ENCODE data around the gene CAMK2A.

Gene CAMK2A

GRCh38 chr5:150246429-150246828 is 43.1 kb downstream of the CAMK2A start:
- TF ChIP-seq, protein P1, sequence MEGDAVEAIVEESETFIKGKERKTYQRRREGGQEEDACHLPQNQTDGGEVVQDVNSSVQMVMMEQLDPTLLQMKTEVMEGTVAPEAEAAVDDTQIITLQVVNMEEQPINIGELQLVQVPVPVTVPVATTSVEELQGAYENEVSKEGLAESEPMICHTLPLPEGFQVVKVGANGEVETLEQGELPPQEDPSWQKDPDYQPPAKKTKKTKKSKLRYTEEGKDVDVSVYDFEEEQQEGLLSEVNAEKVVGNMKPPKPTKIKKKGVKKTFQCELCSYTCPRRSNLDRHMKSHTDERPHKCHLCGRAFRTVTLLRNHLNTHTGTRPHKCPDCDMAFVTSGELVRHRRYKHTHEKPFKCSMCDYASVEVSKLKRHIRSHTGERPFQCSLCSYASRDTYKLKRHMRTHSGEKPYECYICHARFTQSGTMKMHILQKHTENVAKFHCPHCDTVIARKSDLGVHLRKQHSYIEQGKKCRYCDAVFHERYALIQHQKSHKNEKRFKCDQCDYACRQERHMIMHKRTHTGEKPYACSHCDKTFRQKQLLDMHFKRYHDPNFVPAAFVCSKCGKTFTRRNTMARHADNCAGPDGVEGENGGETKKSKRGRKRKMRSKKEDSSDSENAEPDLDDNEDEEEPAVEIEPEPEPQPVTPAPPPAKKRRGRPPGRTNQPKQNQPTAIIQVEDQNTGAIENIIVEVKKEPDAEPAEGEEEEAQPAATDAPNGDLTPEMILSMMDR (IDR thresholded peaks at IDR 0.05), result no peak
- TF ChIP-seq ZFX (IDR thresholded peaks at IDR 0.05; ENCODE audit: borderline replicate concordance), result no peak
- no peak overlapping the region for H3K27ac ChIP-seq

DNA sequence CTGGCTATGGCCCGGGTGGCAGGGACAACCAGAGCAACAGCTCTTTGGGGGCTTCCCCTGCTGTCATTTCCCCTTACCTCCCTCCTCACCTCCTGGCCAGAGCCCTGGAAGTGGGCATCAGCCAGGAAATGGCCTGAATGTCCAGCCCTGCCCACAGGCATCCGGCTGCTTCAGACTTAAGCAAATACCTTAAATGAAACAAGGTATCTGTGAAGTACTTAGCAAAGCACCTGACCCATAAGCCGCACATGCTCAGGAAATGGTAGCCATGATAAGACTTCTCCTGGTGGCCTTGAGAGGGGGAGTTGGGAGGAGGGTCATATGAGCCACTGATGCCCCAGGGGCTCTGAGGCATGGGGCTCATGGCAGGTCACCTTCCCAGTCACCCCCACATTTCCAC is 43.8 kb downstream of the CAMK2A start:
- no peak overlapping the region for H3K27ac ChIP-seq
- no peak for TF ChIP-seq ZFX (IDR thresholded peaks at IDR 0.05; ENCODE audit: borderline replicate concordance)
- TF ChIP-seq, protein P1 (IDR thresholded peaks at IDR 0.05), result no peak

DNA sequence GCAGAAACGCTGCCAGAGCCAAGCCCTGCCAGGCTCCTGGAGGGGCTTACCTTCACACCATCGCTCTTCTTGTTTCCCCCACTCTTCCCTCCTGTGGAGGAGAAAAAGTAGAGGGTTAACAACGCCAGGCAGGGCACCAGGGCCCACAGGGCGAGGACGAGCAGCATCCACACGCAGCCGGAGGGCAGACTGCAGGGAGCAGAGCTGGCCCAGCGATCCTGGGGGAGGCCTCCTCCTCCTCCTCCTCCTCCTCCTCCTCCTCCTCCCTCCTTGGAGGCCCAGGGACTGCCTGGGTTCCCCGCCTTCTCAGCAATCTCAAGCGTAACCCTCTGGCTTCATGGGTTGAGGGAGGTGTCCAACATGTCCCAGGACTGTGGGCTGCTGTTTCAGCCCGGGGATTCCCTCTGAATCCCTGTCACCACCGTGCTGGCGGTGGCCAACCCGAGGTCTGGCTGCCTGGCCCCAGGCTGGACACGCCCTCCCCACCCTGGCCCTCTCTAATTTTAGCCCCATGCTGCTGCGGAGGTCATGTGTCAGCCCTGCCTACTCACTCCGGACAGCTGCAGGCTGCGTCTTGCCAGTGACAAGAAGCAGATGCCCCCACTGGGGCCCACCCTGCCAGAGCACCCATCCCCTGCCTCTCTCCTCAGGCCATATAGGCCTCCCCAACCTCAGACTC is 44.3 kb downstream of the CAMK2A start:
- TF ChIP-seq, protein P1 (IDR thresholded peaks at IDR 0.05), result no peak

DNA sequence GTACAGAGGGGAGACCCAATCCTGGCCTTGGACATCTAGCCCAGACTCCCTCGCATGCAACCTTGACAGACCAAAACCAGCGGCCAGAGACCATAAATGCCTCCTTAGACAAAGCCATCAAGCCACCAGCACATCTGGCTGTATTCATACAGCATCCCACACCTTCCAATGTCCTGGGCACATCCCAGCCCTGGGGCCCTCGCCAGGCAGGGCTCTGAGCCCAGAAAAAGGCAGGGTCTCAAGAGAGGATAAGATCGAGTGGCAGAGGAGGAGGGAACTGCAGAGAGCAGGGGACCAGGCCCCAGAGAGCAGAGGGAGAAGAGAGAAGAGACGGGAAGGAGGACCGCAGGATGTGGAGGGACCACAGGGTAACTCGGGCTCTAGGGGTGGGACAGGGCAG is 45.4 kb downstream of the CAMK2A start:
- H3K27ac ChIP-seq, result no peak overlapping the region
- TF ChIP-seq, protein P1 (IDR thresholded peaks at IDR 0.05), result no peak
- TF ChIP-seq ZFX (IDR thresholded peaks at IDR 0.05; ENCODE audit: borderline replicate concordance), result no peak

More for the DNA sequence above, 44.3 kb downstream of the CAMK2A start:
- no peak overlapping the region for H3K27ac ChIP-seq

- TF ChIP-seq, protein P1 (IDR thresholded peaks at IDR 0.05), result no peak
- TF ChIP-seq ZFX (IDR thresholded peaks at IDR 0.05; ENCODE audit: borderline replicate concordance), result no peak
- no peak overlapping the region for H3K27ac ChIP-seq
These were observed 46.0 kb downstream of the CAMK2A start for GRCh38 chr5:150243590-150243989.

DNA sequence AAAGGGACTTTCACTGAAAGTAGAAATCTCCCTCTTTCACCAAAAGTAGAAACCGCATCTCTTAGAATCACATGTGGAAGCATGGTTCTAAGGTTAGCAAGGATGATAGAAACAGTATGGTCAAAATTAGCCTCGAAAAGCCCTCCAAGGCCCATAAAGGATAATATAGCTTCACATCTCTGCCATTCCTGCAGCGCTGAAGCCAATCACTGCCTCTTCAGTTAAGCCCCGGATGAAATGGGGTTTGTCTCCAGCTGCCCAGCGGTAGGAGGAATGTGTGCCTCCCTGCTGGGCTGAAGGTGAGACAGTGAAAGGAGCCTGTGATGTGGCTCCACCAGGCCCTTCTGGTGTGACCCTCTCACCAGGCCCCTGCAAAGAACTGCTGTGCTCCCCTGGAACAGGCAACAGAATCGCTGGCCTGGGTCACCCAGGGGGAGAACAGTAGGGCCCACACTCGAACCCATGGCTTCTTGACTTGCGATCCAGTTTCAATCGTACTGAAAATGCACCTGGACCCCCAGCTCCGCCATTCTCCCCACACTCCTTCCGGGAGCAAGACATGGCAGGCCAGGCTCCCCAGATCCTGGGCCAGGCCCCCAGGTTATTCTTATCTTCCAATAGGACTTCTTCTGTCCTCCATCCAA is 47.2 kb downstream of the CAMK2A start:
- TF ChIP-seq ZFX (IDR thresholded peaks at IDR 0.05; ENCODE audit: borderline replicate concordance), result no peak
- TF ChIP-seq, protein P1 (IDR thresholded peaks at IDR 0.05), result no peak
- H3K27ac ChIP-seq, result no peak overlapping the region
